HepG2 (cell line): ENCODE measurements around the gene CRK. TPM values are rescaled to one million over a fixed set of nuclear protein-coding genes. Genes with fewer than 3 reads are reported as not detected.

ENCODE experiments used
- AGO1 ChIP-seq: fragments of 200-400 bp; formaldehyde crosslinking; IDR thresholded peaks from 2 replicates; pipeline ENCODE4 v1.6.1; 2017; ENCODE audit warnings: mild to moderate bottlenecking, low read depth, low read length, moderate library complexity; ENCODE audit not compliant: poor library complexity, severe bottlenecking
- ATF1 ChIP-seq: IDR thresholded peaks from 2 replicates; pipeline ENCODE4 v1.6.1; 2016; ENCODE audit warnings: mild to moderate bottlenecking, control low read depth
- ATF4 ChIP-seq, 2 experiments: fragments of 450-650 bp in 1 of 2; sonication (generic) in 1 of 2; formaldehyde crosslinking; IDR thresholded peaks; 2 replicates each; pipeline versions ENCODE4 v1.5.0 to v1.8.0; 2020 to 2022; ENCODE audit warnings: mild to moderate bottlenecking in 1 of 2, missing genetic modification reagents in 1 of 2
- HOXA3 ChIP-seq: sonication (generic); formaldehyde crosslinking; IDR thresholded peaks from 2 replicates; pipeline ENCODE4 v1.5.0; 2020; ENCODE audit warnings: missing genetic modification reagents
- MAF1 ChIP-seq: sonication (generic); formaldehyde crosslinking; IDR thresholded peaks from 2 replicates; pipeline ENCODE4 v1.5.0; 2020; ENCODE audit warnings: missing genetic modification reagents, borderline replicate concordance
- PATZ1 ChIP-seq: sonication (generic); formaldehyde crosslinking; IDR thresholded peaks from 2 replicates; pipeline ENCODE4 v1.4.0; 2020; ENCODE audit warnings: missing genetic modification reagents
- PCBP1 ChIP-seq: fragments of 200-400 bp; formaldehyde crosslinking; IDR thresholded peaks from 2 replicates; pipeline ENCODE4 v1.6.1; 2017; ENCODE audit warnings: mild to moderate bottlenecking, low read depth, low read length, borderline replicate concordance
- PHF20 ChIP-seq: sonication (generic); formaldehyde crosslinking; IDR thresholded peaks from 2 replicates; pipeline ENCODE4 v1.5.0; 2020; ENCODE audit warnings: mild to moderate bottlenecking, missing genetic modification reagents
- POLR2G ChIP-seq: fragments of 200-400 bp; formaldehyde crosslinking; IDR thresholded peaks from 2 replicates; pipeline ENCODE4 v1.6.1; 2018; ENCODE audit warnings: mild to moderate bottlenecking, low read depth, low read length, moderate library complexity
- PTBP1 ChIP-seq: fragments of 200-400 bp; formaldehyde crosslinking; IDR thresholded peaks from 2 replicates; pipeline ENCODE4 v1.6.1; 2018; ENCODE audit warnings: low read length, low read depth; ENCODE audit not compliant: poor library complexity, severe bottlenecking
- RAD21 ChIP-seq: fragments of 450-650 bp; formaldehyde crosslinking; IDR thresholded peaks from 2 replicates; pipeline ENCODE4 v1.5.0; 2020; ENCODE audit warnings: mild to moderate bottlenecking
- SAFB2 ChIP-seq: sonication (generic); formaldehyde crosslinking; IDR thresholded peaks from 2 replicates; pipeline ENCODE4 v1.5.1; 2020; ENCODE audit warnings: missing genetic modification reagents, low read depth, mild to moderate bottlenecking, borderline replicate concordance
- SKI ChIP-seq: fragments of 450-650 bp; IDR thresholded peaks from one replicate; pipeline ENCODE4 v1.6.1; 2018; ENCODE audit warnings: mild to moderate bottlenecking; ENCODE audit not compliant: partially characterized antibody
- SNAI1 ChIP-seq: sonication (generic); formaldehyde crosslinking; IDR thresholded peaks from 2 replicates; pipeline ENCODE4 v1.5.0; 2020; ENCODE audit warnings: mild to moderate bottlenecking, missing genetic modification reagents, borderline replicate concordance
- SPEN ChIP-seq: sonication (generic); formaldehyde crosslinking; IDR thresholded peaks from 2 replicates; pipeline ENCODE4 v1.5.1; 2020; ENCODE audit warnings: low read depth, mild to moderate bottlenecking, missing genetic modification reagents
- ZBTB20 ChIP-seq: sonication (generic); formaldehyde crosslinking; IDR thresholded peaks from 2 replicates; pipeline ENCODE4 v1.8.1; 2023; ENCODE audit warnings: missing genetic modification reagents, low read depth, mild to moderate bottlenecking, borderline replicate concordance
- ZBTB49 ChIP-seq: sonication (generic); formaldehyde crosslinking; IDR thresholded peaks from 2 replicates; pipeline ENCODE4 v1.4.0; 2020; ENCODE audit warnings: missing genetic modification reagents, borderline replicate concordance
- ZGPAT ChIP-seq: IDR thresholded peaks from 2 replicates; pipeline ENCODE4 v1.6.1; 2016; ENCODE audit warnings: mild to moderate bottlenecking
- ZNF607 ChIP-seq: sonication (generic); formaldehyde crosslinking; IDR thresholded peaks from 2 replicates; pipeline ENCODE4 v1.5.1; 2020; ENCODE audit warnings: missing genetic modification reagents, mild to moderate bottlenecking, borderline replicate concordance
- ZSCAN21 ChIP-seq: sonication (generic); formaldehyde crosslinking; IDR thresholded peaks from 2 replicates; pipeline ENCODE4 v1.8.0; 2022; ENCODE audit warnings: mild to moderate bottlenecking, missing genetic modification reagents, moderate library complexity, borderline replicate concordance
- ZZZ3 ChIP-seq: sonication (generic); formaldehyde crosslinking; IDR thresholded peaks from 2 replicates; pipeline ENCODE4 v1.4.0; 2020; ENCODE audit warnings: missing genetic modification reagents, mild to moderate bottlenecking, borderline replicate concordance
- polyA plus RNA-seq, 8 experiments: library from polyadenylated mRNA; depleted of rRNA in 3 of 8; stranded (reverse) in 7 of 8; unstranded in 1 of 8; fragments of >200 nt; fragmentation: Illumina TruSeq in 4 of 8; extraction: Trizol in 4 of 8; gene quantifications; 2 replicates each; pipeline versions ENCODE4 v1.2.1 to v1.2.3, GENCODE V29; 2011 to 2016; ENCODE audit warnings: low read depth in 4 of 8, missing spikeins in 1 of 8, mixed read lengths in 1 of 8; ENCODE audit not compliant: insufficient read depth in 1 of 8
- total RNA-seq, 5 experiments: library from RNA; depleted of rRNA; stranded (reverse); fragments of >200 nt; fragmentation: Illumina TruSeq; extraction: Trizol; gene quantifications; 2 replicates each; pipeline ENCODE4 v1.2.3, GENCODE V29; 2016; ENCODE audit warnings: low read depth in 1 of 5

CRK gene
- total and polyA plus RNA-seq, 2 of the 13 experiments (the other 11 are each of a cell fraction or from before 2014, with no cell fraction given): 47.4 to 54.2 TPM

- no peak for TF ChIP-seq ZBTB49 (CRISPR knock-in tag)
- TF ChIP-seq PCBP1: no peak
- no peak for TF ChIP-seq ZNF607 (CRISPR knock-in tag)
- no peak for TF ChIP-seq PTBP1
- TF ChIP-seq PHF20 (CRISPR knock-in tag): peak; percentile 26; the same call in 1 of the 2 replicates
- TF ChIP-seq ZZZ3 (CRISPR knock-in tag): no peak
- TF ChIP-seq AGO1: peak; percentile 55
- peak; percentile 16; the same call in 1 of the 2 replicates for TF ChIP-seq ZGPAT (CRISPR knock-in tag)
- TF ChIP-seq ATF1 (CRISPR knock-in tag): no peak
- no peak for TF ChIP-seq ZBTB20 (CRISPR knock-in tag)
- peak; percentile 62 for TF ChIP-seq HOXA3 (CRISPR knock-in tag)
- 0 out of 2 replicates have a peak, but pooled peaks have one; percentile 11 for TF ChIP-seq RAD21
- peak; percentile 51; the same call in 1 of the 2 replicates for TF ChIP-seq POLR2G
- no peak for TF ChIP-seq SKI
- TF ChIP-seq PATZ1 (CRISPR knock-in tag): peak; percentile 10; the same call in 1 of the 2 replicates
- TF ChIP-seq MAF1 (CRISPR knock-in tag): no peak
- no peak for TF ChIP-seq SNAI1 (CRISPR knock-in tag)
- peak; percentile 48; the same call in 1 of the 2 replicates for TF ChIP-seq SPEN (CRISPR knock-in tag)
- TF ChIP-seq ATF4 (CRISPR knock-in tag; IDR thresholded peaks at IDR 0.05): no peak
- peak; percentile 29; the same call in 1 of the 2 replicates for TF ChIP-seq ZSCAN21
- TF ChIP-seq SAFB2 (CRISPR knock-in tag): peak; percentile 59; the same call in 1 of the 2 replicates
Measured at GRCh38 chr17:1485423-1486376, 29.7 kb upstream of the CRK start (continued).
